Type B pancreatic cell (in vitro differentiated cells): ENCODE results near the gene VSTM5. TPM values are rescaled to one million over a fixed set of nuclear protein-coding genes. Genes with fewer than 3 reads are reported as not detected.

Experiments
- DNase-seq: peaks from one replicate; pipeline ENCODE4 v3.0.0; 2021; ENCODE audit warnings: mixed read lengths; ENCODE audit not compliant: unreplicated experiment; ENCODE audit errors: extremely low spot score
- H3K27ac Mint-ChIP-seq: 2 replicates; pipeline ENCODE4 v1.8.0; 2021; ENCODE audit warnings: mild to moderate bottlenecking, mixed read lengths
- H3K27me3 Mint-ChIP-seq: 2 replicates; pipeline ENCODE4 v1.8.0; 2021; ENCODE audit warnings: mixed read lengths
- H3K36me3 Mint-ChIP-seq: 2 replicates; pipeline ENCODE4 v1.8.0; 2021; ENCODE audit warnings: mixed read lengths
- H3K4me1 Mint-ChIP-seq: one replicate; pipeline ENCODE4 v1.8.0; 2021; ENCODE audit warnings: mixed read lengths; ENCODE audit not compliant: unreplicated experiment
- H3K4me3 Mint-ChIP-seq: 2 replicates; pipeline ENCODE4 v1.8.0; 2021; ENCODE audit warnings: mild to moderate bottlenecking, mixed read lengths
- H3K9me3 Mint-ChIP-seq: 2 replicates; pipeline ENCODE4 v1.8.0; 2021; ENCODE audit warnings: mixed read lengths
- total RNA-seq: library from RNA; stranded (reverse); gene quantifications from 2 replicates; pipeline ENCODE4 v1.2.1, GENCODE V29; 2021; ENCODE audit warnings: low replicate concordance
- TF ChIP-seq, protein P1 (sequence below): fragments of 200-600 bp; sonication (generic); conservative IDR thresholded peaks from 2 replicates; pipeline ENCODE4 v1.5.0; 2021; ENCODE audit warnings: antibody characterized with exemption, mild to moderate bottlenecking

The VSTM5 gene
- total RNA-seq, 1 donor from 2014 or later, result not detected

DNA sequence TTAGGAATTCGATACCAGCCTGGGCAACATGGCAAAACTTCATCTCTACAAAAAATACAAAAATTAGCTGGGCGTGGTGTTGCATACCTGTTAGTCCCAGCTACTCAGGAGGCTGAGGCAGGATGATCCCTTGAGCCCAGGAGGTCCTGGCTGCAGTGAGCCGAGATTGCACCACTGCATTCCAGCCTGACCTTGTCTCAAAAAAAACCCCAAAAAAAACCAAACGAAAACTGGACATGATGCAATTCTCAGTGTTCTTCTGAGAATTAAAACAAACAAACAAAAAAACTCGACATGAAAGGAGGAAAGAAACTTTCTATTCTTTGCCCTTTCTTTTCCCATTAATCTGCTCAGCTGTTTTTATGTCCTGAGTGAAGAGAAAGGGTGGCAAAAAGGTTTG lies 58.9 kb downstream of the VSTM5 start:
- no peak overlapping the region for H3K27ac Mint-ChIP-seq
- no peak overlapping the region for H3K4me3 Mint-ChIP-seq
- H3K27me3 Mint-ChIP-seq, result no peaks in the 10 kb centered on the region

DNA sequence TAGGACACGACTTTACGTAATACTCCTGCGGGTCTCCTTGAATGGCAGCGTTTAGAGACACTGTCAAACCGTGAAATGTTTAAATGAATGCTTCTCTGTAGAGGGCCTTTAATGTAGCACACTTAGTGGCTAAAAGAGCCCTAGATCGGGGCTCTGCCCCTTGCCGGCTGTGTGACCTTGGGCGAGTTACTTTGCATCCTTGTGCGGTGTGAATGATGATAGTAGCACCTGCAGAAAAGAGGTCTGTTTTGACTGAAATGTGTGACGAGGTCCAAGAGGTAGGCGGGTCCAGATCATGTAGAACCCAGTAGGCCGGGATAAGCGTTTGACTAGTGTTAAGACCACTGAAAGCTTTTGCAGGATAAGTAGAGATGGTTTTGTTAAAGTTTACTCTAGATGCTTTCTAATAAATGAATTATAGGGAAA lies 65.5 kb downstream of the VSTM5 start:
- TF ChIP-seq, protein P1, sequence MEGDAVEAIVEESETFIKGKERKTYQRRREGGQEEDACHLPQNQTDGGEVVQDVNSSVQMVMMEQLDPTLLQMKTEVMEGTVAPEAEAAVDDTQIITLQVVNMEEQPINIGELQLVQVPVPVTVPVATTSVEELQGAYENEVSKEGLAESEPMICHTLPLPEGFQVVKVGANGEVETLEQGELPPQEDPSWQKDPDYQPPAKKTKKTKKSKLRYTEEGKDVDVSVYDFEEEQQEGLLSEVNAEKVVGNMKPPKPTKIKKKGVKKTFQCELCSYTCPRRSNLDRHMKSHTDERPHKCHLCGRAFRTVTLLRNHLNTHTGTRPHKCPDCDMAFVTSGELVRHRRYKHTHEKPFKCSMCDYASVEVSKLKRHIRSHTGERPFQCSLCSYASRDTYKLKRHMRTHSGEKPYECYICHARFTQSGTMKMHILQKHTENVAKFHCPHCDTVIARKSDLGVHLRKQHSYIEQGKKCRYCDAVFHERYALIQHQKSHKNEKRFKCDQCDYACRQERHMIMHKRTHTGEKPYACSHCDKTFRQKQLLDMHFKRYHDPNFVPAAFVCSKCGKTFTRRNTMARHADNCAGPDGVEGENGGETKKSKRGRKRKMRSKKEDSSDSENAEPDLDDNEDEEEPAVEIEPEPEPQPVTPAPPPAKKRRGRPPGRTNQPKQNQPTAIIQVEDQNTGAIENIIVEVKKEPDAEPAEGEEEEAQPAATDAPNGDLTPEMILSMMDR, result no peak
- peaks cover 31% of the 10 kb centered on the region for H3K4me1 Mint-ChIP-seq
- no peaks in the 10 kb centered on the region for H3K9me3 Mint-ChIP-seq
- no peak for DNase-seq
- peak overlapping the region; percentile 98 for H3K4me3 Mint-ChIP-seq
- peak overlapping the region; percentile 87 for H3K27ac Mint-ChIP-seq
- H3K36me3 Mint-ChIP-seq, result peaks cover 21% of the 10 kb centered on the region
- no peaks in the 10 kb centered on the region for H3K27me3 Mint-ChIP-seq

More for the DNA sequence above, 58.9 kb downstream of the VSTM5 start:
- Mint-ChIP-seq H3K4me1 (peaks cover 12% of the 10 kb centered on the region), H3K36me3 (peaks cover 48% of the 10 kb centered on the region), H3K9me3 (no peaks in the 10 kb centered on the region)
- TF ChIP-seq, protein P1, result no peak
- DNase-seq, result no peak

DNA sequence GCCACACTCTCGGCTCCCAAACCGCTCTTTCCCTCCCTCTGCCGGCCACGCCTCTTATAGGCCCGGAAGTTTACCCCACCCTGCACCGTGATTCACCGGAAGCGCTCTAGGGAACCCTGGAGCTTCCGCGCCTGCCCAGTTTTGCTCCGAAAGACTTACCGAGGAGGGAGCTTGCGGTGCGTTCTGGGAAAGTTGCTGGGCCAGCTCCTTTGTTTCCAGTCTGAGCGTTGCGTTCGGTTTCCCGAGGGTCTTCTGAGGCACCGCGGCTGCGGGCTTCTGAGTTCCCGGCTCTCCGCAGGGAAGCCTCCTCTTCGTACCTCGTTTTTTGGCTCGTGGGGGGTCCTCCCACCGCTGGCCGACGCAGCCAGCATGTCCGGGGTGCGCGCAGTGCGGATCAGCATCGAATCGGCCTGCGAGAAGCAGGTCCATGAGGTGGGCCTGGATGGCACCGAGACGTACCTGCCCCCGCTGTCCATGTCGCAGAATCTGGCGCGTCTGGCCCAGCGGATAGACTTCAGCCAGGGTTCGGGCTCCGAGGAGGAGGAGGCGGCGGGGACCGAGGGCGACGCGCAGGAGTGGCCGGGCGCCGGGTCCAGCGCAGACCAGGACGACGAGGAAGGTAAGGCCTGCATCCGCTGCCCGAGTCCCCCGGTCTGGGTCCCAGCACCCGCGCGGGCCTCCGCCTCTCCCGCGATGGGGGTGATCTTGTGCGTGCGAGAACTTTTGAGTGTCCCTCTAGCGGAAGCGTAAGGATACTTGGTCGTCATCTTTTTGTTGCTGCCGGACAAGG lies 66.1 kb downstream of the VSTM5 start, which contains the start of gene MED17:
Gene MED17 (plus strand): TSS at position 138 of the 790 bp plus-strand sequence. CDS start 232 bp downstream, at position 370.
- H3K4me3 Mint-ChIP-seq, result peak within 1 kb of the TSS; percentile 98
- H3K36me3 Mint-ChIP-seq, result peaks cover 22% of the 10 kb centered on the region
- H3K9me3 Mint-ChIP-seq, result no peaks in the 10 kb centered on the region
- H3K27me3 Mint-ChIP-seq, result no peaks in the 10 kb centered on the region
- peak within 1 kb of the TSS; percentile 87 for H3K27ac Mint-ChIP-seq
- H3K4me1 Mint-ChIP-seq, result peaks cover 31% of the 10 kb centered on the region
- peak; percentile 90 for DNase-seq
- TF ChIP-seq, protein P1, result peak; percentile 69

DNA sequence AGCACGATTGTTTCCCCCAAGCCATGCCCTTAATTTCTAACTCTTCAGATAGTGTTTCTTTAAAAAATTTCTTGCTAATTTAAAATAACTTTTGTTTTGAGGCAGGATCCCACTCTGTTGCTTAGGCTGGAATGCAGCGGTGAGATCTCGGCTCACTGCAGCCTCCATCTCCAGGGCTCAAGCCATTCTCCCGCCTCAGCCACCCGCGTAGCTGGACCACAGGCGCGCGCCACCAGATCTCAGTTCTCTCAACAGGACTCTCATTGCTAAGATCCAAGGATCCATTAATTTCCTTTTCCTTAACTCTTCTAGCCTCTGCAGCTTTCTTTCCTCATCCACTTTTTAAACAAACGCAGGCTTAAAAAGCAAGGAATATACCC lies 66.7 kb downstream of the VSTM5 start:
- TF ChIP-seq, protein P1, result peak; percentile 39
- Mint-ChIP-seq H3K27ac (peak overlapping the region; percentile 87), H3K4me3 (peak overlapping the region; percentile 98), H3K36me3 (peaks cover 20% of the 10 kb centered on the region), H3K4me1 (peaks cover 31% of the 10 kb centered on the region), H3K9me3 (no peaks in the 10 kb centered on the region), H3K27me3 (no peaks in the 10 kb centered on the region)
- DNase-seq, result no peak

DNA sequence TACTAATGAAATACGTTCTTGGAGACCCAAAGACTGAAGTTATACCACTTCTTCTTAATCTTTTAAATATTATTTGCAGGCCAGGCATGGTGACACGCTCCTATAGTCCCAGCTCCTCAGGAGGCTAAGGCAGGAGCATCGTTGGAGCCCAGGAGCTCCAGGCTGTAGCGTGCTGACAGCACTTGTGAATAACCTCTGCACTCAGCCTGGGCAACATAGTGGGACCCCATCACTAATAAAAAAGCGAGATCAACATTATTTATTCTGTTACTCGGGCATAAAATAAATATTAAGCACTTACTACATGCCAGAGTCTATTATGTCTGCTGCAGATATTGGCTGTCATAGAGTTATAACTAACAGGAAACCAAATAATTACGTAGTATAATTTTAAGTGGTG lies 67.1 kb downstream of the VSTM5 start:
- Mint-ChIP-seq H3K9me3 (no peaks in the 10 kb centered on the region), H3K36me3 (peaks cover 18% of the 10 kb centered on the region), H3K4me3 (peak overlapping the region; percentile 98), H3K27me3 (no peaks in the 10 kb centered on the region), H3K4me1 (peaks cover 31% of the 10 kb centered on the region), H3K27ac (peak overlapping the region; percentile 87)
- DNase-seq, result no peak
- TF ChIP-seq, protein P1, result no peak
